Esophagus muscularis mucosa (tissue), 4 donors: Measurements from ENCODE around the gene GCN1. TPM values are rescaled to one million over a fixed set of nuclear protein-coding genes. Genes with fewer than 3 reads are reported as not detected.

ENCODE experiments used
- DNase-seq: peaks from one replicate; pipeline ENCODE4 v3.0.0-alpha.2; 2017; ENCODE audit errors: extremely low spot score
- H3K27ac ChIP-seq, 4 donors: fragments of 200-600 bp; sonication (generic); replicated peaks in 1 of 4; 1 replicate in 3 of 4; 2 replicates in 1 of 4; pipeline ENCODE4 v1.5.1; 2016 to 2019; ENCODE audit warnings: mild to moderate bottlenecking in 1 of 4
- H3K27me3 ChIP-seq, 4 donors: fragments of 200-600 bp; sonication (generic); one replicate each; pipeline versions ENCODE4 v1.5.1 to v1.6.0; 2016 to 2019
- H3K36me3 ChIP-seq, 4 donors: fragments of 200-600 bp; sonication (generic); one replicate each; pipeline ENCODE4 v1.5.1; 2016 to 2019
- H3K4me1 ChIP-seq, 4 donors: fragments of 200-600 bp; sonication (generic); one replicate each; pipeline ENCODE4 v1.5.1; 2016 to 2019
- H3K4me3 ChIP-seq, 4 donors: fragments of 200-600 bp; sonication (generic); 1 replicate in 2 of 4; 2 replicates in 2 of 4; pipeline ENCODE4 v1.5.1; 2016 to 2019; ENCODE audit warnings: mild to moderate bottlenecking in 4 of 4, moderate library complexity in 1 of 4
- H3K9me3 ChIP-seq, 4 donors: fragments of 200-600 bp; sonication (generic); 1 replicate in 3 of 4; 2 replicates in 1 of 4; pipeline ENCODE4 v1.5.1; 2016 to 2019
- EP300 ChIP-seq: sonication (generic); formaldehyde crosslinking; IDR thresholded peaks from one replicate; pipeline ENCODE4 v1.6.1; 2017; ENCODE audit warnings: antibody characterized with exemption
- POLR2A ChIP-seq: fragments of 450-650 bp; IDR thresholded peaks from one replicate; pipeline ENCODE4 v1.6.1; 2017; ENCODE audit warnings: antibody characterized with exemption, moderate library complexity, mild to moderate bottlenecking, low read depth
- POLR2AphosphoS5 ChIP-seq, 2 donors: sonication (generic); formaldehyde crosslinking; IDR thresholded peaks; one replicate each; pipeline ENCODE4 v1.6.1; 2017; ENCODE audit warnings: antibody characterized with exemption in 2 of 2
- WGBS: methylation state at CpG from one replicate; pipeline ENCODE4 v1.1.5; 2018; 5-methylcytosine and 5-hydroxymethylcytosine counted together
- intact Hi-C: fragments of 100-400 bp; cut with DNase I; formaldehyde crosslinking; loops from one replicate; pipeline ENCODE4 v1.15.1; 2023
- total RNA-seq, 4 donors: library from RNA; depleted of rRNA; stranded (reverse); fragments of >200 nt; gene quantifications; one replicate each; pipeline versions ENCODE4 v1.1.0 to v1.2.1, GENCODE V29; 2016
- TF ChIP-seq, protein P1 (sequence below), 3 experiments: fragments of 200-600 bp in 2 of 3; fragments of 450-650 bp in 1 of 3; sonication (generic) in 2 of 3; IDR thresholded peaks; one replicate each; pipeline ENCODE4 v1.5.1; 2017 to 2019; ENCODE audit warnings: antibody characterized with exemption in 3 of 3, mild to moderate bottlenecking in 2 of 3, moderate library complexity in 1 of 3

GCN1 gene
- total RNA-seq, 4 donors from 2014 or later = 38.6 to 94.6 (median 49.3) TPM

DNA sequence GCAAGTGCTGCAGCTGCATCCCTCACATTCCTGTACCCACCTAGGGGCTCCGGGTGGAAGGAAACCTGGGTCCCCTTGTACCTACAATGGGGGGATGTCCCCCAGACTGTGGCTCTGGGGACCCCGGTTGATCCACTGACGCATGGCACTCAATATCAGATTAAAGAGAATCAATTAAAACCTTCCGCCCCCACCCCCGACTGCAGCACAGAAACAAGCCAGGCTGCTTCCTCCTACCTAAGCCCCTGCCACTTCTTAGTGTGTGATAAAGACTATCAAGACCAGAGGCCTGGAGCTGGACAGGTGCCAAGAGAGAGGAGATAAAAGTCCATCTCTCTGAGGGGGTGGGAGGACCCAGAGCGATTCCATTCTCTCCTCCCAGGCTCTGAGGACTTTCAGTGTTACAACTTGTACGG is 34.6 kb upstream of the GCN1 start:
- peaks cover 96 to 100% (median 98%) of the 10 kb centered on the region in 4 donors for H3K4me1 ChIP-seq

DNA sequence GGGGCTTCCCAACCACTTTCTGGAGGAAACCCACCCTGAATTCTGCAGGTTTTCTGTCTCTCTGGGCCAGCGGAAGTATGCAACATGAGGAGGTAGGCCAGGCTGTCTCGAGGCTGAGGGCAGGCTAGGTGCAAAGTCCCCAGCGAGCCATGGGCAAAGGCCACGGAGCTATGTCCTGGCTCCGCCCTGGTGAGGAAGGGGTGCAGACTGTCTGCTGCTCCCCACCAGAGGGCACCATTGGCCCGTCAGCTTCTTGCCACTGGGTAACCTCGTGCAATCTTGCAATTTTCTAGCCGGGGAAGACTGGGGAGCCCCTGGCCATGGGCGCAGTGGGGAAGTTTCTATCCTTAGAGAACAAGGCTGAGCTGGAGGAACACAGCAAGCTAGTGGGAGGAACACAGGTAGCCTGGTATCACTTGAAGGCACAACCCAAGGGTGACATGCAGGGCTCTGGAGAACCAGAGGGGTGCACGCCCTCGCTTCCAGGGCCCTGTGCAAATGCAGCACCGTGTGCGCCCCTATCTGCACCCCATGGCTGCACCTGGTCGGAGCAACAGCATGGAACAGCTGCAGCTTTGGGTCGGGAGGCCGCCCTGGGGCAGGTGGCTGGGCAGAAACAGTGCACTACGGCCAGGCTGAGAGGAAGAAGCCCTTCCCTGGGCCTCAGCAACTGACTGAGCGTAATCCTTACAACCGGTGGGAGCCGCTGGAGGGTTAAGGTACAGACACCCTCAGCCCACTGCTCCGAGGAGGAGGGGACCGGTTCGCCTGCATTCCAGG is 34.0 kb upstream of the GCN1 start:
- Histone ChIP-seq H3K27me3 (no peaks in the 10 kb centered on the region), H3K4me3 (peak overlapping the region; percentile 14 to 39 (median 26)), H3K36me3 (peaks cover 2 to 23% (median 20%) of the 10 kb centered on the region in 4 donors), H3K4me1 (peaks cover 92 to 100% (median 94%) of the 10 kb centered on the region in 4 donors), H3K9me3 (no peaks in the 10 kb centered on the region), H3K27ac (peak overlapping the region; percentile 86 to 95 (median 91))
- 23% methylated on average over 18 of the region's 23 CpGs for WGBS
- DNase-seq = no peak
- TF ChIP-seq, protein P1, sequence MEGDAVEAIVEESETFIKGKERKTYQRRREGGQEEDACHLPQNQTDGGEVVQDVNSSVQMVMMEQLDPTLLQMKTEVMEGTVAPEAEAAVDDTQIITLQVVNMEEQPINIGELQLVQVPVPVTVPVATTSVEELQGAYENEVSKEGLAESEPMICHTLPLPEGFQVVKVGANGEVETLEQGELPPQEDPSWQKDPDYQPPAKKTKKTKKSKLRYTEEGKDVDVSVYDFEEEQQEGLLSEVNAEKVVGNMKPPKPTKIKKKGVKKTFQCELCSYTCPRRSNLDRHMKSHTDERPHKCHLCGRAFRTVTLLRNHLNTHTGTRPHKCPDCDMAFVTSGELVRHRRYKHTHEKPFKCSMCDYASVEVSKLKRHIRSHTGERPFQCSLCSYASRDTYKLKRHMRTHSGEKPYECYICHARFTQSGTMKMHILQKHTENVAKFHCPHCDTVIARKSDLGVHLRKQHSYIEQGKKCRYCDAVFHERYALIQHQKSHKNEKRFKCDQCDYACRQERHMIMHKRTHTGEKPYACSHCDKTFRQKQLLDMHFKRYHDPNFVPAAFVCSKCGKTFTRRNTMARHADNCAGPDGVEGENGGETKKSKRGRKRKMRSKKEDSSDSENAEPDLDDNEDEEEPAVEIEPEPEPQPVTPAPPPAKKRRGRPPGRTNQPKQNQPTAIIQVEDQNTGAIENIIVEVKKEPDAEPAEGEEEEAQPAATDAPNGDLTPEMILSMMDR (IDR thresholded peaks at IDR 0.05) = peak; percentile 92 to 98 (median 95)
- TF ChIP-seq EP300 (no peak), POLR2AphosphoS5 (IDR thresholded peaks at IDR 0.05) (peak; percentile 56 to 78)
- intact Hi-C loops = loop anchor here (1.0 to 2.0 kb wide), 2 partner anchors 37 to 62 kb away; partner anchors contain the start of genes PXN and RNU4-2

More for the DNA sequence above, 34.6 kb upstream of the GCN1 start:
- TF ChIP-seq, protein P1 (IDR thresholded peaks at IDR 0.05) = no peak
- Histone ChIP-seq H3K36me3 (peaks cover 0 to 17% (median 14%) of the 10 kb centered on the region in 4 donors), H3K4me3 (peak overlapping the region; percentile 14 to 39 (median 26)), H3K9me3 (no peaks in the 10 kb centered on the region), H3K27ac (peak overlapping the region; percentile 86 to 95 (median 91)), H3K27me3 (no peaks in the 10 kb centered on the region)
- intact Hi-C loops = loop anchor here (2.0 kb wide), 1 partner anchor 62 kb away; the partner anchor contains the start of gene RNU4-2
- 31% methylated on average over 7 of the region's 7 CpGs for WGBS
- no peak for DNase-seq

DNA sequence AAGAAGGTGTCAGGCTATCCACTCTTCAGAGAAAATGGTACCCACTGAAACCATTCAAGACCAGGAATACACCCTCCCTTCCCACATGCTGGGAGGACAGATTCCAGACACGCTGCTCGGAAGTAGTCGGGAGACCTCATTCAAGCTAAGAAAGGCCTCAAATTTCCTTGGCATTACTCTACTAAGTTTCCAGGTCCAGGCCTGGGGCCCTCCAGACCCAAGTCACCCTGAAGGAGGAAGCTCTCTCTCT is 33.5 kb upstream of the GCN1 start:
- Histone ChIP-seq H3K27me3 (no peaks in the 10 kb centered on the region), H3K4me3 (peak overlapping the region in 2 of 4 donors; percentile 21 to 31), H3K36me3 (peaks cover 7 to 28% (median 25%) of the 10 kb centered on the region in 4 donors), H3K9me3 (no peaks in the 10 kb centered on the region), H3K27ac (peak overlapping the region; percentile 86 to 95 (median 91)), H3K4me1 (peaks cover 87 to 96% (median 89%) of the 10 kb centered on the region in 4 donors)
- no peak for DNase-seq
- intact Hi-C loops = loop anchor here (1.0 to 2.0 kb wide), 2 partner anchors 37 to 63 kb away; partner anchors contain the start of genes PXN and RNU4-2
- WGBS = 40% methylated on average over 3 of the region's 3 CpGs
- no peak for TF ChIP-seq POLR2A
- TF ChIP-seq POLR2AphosphoS5 (IDR thresholded peaks at IDR 0.05) = no peak
- no peak for TF ChIP-seq EP300
- TF ChIP-seq, protein P1 (IDR thresholded peaks at IDR 0.05) = no peak

DNA sequence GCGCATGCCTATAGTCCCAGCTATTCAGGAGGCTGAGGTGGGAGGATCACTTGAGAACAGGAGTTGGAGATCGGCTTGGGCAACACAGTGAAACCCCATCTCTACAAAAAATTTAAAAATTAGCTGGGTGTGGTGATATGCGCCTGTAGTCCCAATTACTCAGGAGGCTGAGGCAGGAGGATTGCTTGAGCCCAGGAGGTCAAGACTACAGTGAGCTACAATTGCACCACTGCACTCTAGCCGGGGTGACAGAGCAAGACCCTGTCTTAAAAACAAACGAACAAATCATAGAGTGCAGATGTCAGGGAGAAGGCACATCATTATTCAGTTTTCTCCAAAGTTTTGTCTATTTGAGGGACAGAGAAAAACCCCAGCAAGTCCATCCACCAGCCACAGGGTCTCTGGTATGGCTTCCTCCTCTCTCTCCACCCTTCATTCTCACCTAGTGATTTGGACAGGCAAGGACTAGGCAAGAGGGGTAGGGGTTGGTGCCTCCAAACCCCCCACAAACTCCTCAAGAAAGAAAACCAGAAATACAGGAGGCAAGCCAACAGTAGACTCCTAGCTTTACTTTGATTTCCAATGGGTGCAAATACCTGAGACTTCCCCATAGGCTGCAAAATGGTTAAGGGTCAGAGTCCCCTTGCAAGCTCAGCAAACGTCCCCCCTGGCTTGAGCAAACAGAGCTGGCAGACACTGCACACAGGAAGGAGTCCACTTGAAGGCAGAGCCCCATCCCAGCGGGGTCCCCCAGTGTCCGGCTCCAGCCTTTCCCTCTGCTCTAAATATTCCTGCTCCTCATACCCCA is 32.9 kb upstream of the GCN1 start:
- WGBS = 75% methylated on average over 8 of the region's 8 CpGs
- Histone ChIP-seq H3K4me1 (peaks cover 82 to 91% (median 84%) of the 10 kb centered on the region in 4 donors), H3K27ac (peak overlapping the region in 3 of 4 donors; percentile 86 to 95 (median 92)), H3K27me3 (no peaks in the 10 kb centered on the region), H3K9me3 (no peaks in the 10 kb centered on the region), H3K36me3 (peaks cover 12 to 33% (median 30%) of the 10 kb centered on the region in 4 donors), H3K4me3 (no peak overlapping the region)
- DNase-seq = no peak
- intact Hi-C loops = loop anchor here (1.0 to 2.0 kb wide), 2 partner anchors 38 to 63 kb away; partner anchors contain the start of genes PXN and RNU4-2
- TF ChIP-seq POLR2A (no peak), EP300 (no peak), POLR2AphosphoS5 (IDR thresholded peaks at IDR 0.05) (no peak)
